ENCODE measurements around the gene GAD1. TPM values are rescaled to one million over a fixed set of nuclear protein-coding genes. Genes with fewer than 3 reads are reported as not detected.

Gene GAD1
- total RNA-seq, 1 experiment from 2014 or later: 11.2 TPM

DNA sequence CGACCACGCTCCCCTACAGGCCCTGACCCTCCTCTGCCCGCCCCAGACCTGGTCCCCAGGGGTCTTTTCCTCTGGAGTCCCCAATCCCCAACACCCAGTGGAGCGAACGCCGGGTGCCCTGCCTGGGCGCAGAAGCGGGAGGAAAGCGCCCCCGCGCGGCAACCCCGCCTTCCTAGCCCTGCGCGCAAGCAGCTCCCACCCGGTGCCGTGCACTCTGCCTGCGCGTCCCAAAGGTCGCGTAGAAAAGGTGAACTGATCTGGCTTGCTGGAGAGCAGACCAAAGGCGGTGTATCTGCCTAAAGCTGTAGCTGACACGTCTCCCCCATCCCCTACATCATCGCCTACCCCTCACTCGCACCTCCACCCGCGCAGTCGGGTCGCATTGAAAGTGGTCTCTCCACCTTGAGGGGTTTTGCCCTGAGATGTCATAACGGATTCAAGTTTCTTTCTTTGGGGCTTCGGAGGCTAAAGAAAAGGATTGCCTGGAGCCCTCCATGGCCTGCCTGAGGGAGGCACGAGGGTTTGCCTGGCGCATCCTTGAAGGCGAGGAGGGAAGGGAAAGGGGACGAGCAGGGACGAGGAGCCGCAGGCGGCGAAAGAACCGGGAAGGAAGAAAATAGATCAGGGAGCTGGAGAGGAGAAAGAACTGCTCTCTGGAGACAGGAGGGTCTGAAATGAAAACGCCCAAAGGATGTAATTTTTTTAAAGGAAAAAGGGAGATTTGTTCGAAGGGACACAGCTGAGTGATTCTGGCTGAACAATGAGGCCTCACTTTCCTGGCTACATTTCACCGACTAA is 5.8 kb downstream of the GAD1 start:
- BruUV-seq (replicated peaks): no TSS peak
- TF ChIP-seq, protein P1, sequence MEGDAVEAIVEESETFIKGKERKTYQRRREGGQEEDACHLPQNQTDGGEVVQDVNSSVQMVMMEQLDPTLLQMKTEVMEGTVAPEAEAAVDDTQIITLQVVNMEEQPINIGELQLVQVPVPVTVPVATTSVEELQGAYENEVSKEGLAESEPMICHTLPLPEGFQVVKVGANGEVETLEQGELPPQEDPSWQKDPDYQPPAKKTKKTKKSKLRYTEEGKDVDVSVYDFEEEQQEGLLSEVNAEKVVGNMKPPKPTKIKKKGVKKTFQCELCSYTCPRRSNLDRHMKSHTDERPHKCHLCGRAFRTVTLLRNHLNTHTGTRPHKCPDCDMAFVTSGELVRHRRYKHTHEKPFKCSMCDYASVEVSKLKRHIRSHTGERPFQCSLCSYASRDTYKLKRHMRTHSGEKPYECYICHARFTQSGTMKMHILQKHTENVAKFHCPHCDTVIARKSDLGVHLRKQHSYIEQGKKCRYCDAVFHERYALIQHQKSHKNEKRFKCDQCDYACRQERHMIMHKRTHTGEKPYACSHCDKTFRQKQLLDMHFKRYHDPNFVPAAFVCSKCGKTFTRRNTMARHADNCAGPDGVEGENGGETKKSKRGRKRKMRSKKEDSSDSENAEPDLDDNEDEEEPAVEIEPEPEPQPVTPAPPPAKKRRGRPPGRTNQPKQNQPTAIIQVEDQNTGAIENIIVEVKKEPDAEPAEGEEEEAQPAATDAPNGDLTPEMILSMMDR (IDR thresholded peaks at IDR 0.05; ENCODE audit: unreplicated experiment): no peak
- H3K9me3 Mint-ChIP-seq (ENCODE audit: low read depth, unreplicated experiment): no peaks in the 10 kb centered on the region
- peaks cover 15% of the 10 kb centered on the region for H3K27me3 Mint-ChIP-seq (ENCODE audit: unreplicated experiment)
- no peak overlapping the region for H3K27ac Mint-ChIP-seq (ENCODE audit: unreplicated experiment)
- peaks cover 24% of the 10 kb centered on the region for H3K36me3 Mint-ChIP-seq (ENCODE audit: insufficient read depth, unreplicated experiment)
- CTCF ChIA-PET: interaction anchor here (0.6 kb wide), 1 partner anchor 444 kb away, joined by 4 read pairs; no protein-coding TSS in a partner anchor
- intact Hi-C loops (cut with micrococcal nuclease; ENCODE audit: unreplicated experiment): no loop called here
- H3K4me1 Mint-ChIP-seq (ENCODE audit: low read depth, unreplicated experiment): peaks cover 15% of the 10 kb centered on the region
- no peak for DNase-seq
- peak overlapping the region; percentile 4 for H3K4me3 Mint-ChIP-seq (ENCODE audit: low read depth, unreplicated experiment)

DNA sequence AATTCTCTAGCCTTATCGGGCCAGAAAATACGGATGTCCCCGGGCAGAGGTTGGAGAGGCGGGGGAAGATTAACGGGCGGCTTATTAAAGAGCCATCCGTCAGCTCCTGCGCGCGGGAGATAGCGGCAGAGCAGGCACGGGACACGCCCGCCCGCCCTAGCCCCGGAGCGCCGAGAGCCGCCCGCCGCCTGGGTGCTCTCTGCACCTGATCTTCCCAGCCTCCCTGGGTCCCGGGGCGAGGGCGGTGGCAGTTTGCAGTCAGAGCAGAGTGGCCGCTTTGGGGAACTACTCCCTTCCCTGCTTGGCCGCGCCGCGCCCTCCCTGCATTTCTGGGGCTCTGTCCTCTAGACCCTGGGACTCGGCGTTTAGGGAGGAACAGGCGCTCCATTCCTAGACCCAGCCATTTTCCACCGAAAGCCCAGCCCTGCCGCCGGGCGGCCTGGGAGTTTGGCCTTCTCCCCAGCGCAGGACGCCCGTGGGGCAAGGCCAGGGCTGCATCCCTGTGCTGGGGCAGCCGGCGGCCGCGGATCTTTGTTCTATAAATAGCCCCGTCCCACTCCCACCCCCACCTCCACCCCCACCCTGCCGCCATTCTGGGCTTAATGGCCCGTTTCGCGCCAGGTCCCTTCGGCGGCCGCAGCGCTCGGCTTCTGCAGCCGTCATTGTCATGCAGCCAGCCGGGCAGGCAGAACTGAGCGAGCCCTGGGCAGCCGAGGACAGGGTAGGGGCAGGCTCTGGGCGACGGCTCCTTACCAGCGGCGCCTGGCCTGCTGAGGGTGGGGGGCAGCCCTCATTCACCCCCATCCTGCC is 6.6 kb downstream of the GAD1 start:
- peaks cover 15% of the 10 kb centered on the region for H3K4me1 Mint-ChIP-seq (ENCODE audit: low read depth, unreplicated experiment)
- BruUV-seq (replicated peaks): no TSS peak
- no peak overlapping the region for H3K27ac Mint-ChIP-seq (ENCODE audit: unreplicated experiment)
- peak overlapping the region; percentile 4 for H3K4me3 Mint-ChIP-seq (ENCODE audit: low read depth, unreplicated experiment)
- intact Hi-C loops (cut with micrococcal nuclease; ENCODE audit: unreplicated experiment): no loop called here
- peaks cover 16% of the 10 kb centered on the region for H3K36me3 Mint-ChIP-seq (ENCODE audit: insufficient read depth, unreplicated experiment)
- H3K9me3 Mint-ChIP-seq (ENCODE audit: low read depth, unreplicated experiment): no peaks in the 10 kb centered on the region
- DNase-seq: no peak
- H3K27me3 Mint-ChIP-seq (ENCODE audit: unreplicated experiment): peaks cover 15% of the 10 kb centered on the region
- CTCF ChIA-PET: no interaction called here
- TF ChIP-seq, protein P1 (IDR thresholded peaks at IDR 0.05; ENCODE audit: unreplicated experiment): no peak

DNA sequence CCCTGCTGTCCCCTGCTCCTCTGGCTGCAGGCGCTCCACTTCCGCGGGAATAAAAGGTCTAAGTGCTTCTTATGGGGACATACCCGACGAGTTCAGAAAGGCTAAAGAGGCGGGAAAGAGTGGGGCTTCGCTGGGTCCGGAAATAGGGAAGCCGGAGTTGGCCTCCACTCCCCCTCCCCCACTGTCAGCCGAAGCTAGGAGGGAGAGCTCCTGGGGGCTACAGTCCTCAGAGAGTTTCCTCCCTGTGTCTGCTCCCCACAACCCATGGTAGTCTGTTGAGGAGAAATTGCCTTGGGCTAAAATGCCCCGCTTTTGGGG is 7.2 kb downstream of the GAD1 start:
- no TSS peak for BruUV-seq (replicated peaks)

DNA sequence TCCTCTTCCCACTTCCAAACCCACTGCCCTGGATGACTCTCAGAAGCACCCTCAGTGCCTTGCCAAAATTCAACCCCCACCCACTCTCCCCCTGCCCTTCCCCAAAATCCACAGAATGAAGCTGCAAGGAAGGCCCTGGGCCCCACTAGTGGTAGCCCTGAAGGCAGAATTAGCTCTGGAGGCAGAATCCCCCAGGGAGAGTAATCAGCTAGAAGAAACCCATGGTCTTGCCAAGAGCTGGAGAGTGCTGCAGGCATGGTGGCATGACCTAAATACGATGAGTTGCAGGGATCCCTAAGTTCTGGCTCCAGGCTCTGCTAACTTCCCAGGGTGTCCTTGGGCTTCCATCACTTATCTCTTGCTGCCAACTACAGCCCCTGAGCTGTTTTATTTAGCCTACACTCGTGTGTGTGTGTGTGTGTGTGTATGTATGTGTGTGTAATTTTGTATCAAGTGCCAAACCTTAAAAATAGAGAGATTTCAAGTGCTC is 7.9 kb downstream of the GAD1 start:
- no peak overlapping the region for H3K4me3 Mint-ChIP-seq (ENCODE audit: low read depth, unreplicated experiment)
- BruUV-seq (replicated peaks): no TSS peak
- TF ChIP-seq, protein P1 (IDR thresholded peaks at IDR 0.05; ENCODE audit: unreplicated experiment): no peak
- H3K9me3 Mint-ChIP-seq (ENCODE audit: low read depth, unreplicated experiment): no peaks in the 10 kb centered on the region
- H3K27me3 Mint-ChIP-seq (ENCODE audit: unreplicated experiment): peaks cover 15% of the 10 kb centered on the region
- no peak for DNase-seq
- H3K4me1 Mint-ChIP-seq (ENCODE audit: low read depth, unreplicated experiment): peaks cover 8% of the 10 kb centered on the region
- CTCF ChIA-PET: interaction anchor here (0.7 kb wide), 1 partner anchor 68 kb away, joined by 4 read pairs; no protein-coding TSS in a partner anchor
- H3K27ac Mint-ChIP-seq (ENCODE audit: unreplicated experiment): no peak overlapping the region
- intact Hi-C loops (cut with micrococcal nuclease; ENCODE audit: unreplicated experiment): no loop called here
- peaks cover 10% of the 10 kb centered on the region for H3K36me3 Mint-ChIP-seq (ENCODE audit: insufficient read depth, unreplicated experiment)

More for the DNA sequence above, 7.2 kb downstream of the GAD1 start:
- no peak overlapping the region for H3K27ac Mint-ChIP-seq (ENCODE audit: unreplicated experiment)
- no peaks in the 10 kb centered on the region for H3K9me3 Mint-ChIP-seq (ENCODE audit: low read depth, unreplicated experiment)
- DNase-seq: no peak
- peak overlapping the region; percentile 4 for H3K4me3 Mint-ChIP-seq (ENCODE audit: low read depth, unreplicated experiment)
- CTCF ChIA-PET: no interaction called here
- H3K27me3 Mint-ChIP-seq (ENCODE audit: unreplicated experiment): peaks cover 15% of the 10 kb centered on the region
- TF ChIP-seq, protein P1 (IDR thresholded peaks at IDR 0.05; ENCODE audit: unreplicated experiment): no peak
- H3K36me3 Mint-ChIP-seq (ENCODE audit: insufficient read depth, unreplicated experiment): peaks cover 10% of the 10 kb centered on the region
- intact Hi-C loops (cut with micrococcal nuclease; ENCODE audit: unreplicated experiment): no loop called here
- peaks cover 9% of the 10 kb centered on the region for H3K4me1 Mint-ChIP-seq (ENCODE audit: low read depth, unreplicated experiment)

Data from Calu3 (cell line).